A549 (cell line): ENCODE data around the gene ATP1A3.

Experiments used
- CEBPB ChIP-seq, 2 experiments: fragments of >200 bp in 1 of 2; sonication (Bioruptor Twin) in 1 of 2; formaldehyde crosslinking in 1 of 2; IDR thresholded peaks; 2 replicates each; pipeline ENCODE4 v1.6.1; 2012 to 2016
- CTCF ChIP-seq: fragments of >200 bp; sonication (Bioruptor Twin); formaldehyde crosslinking; IDR thresholded peaks from 3 replicates; pipeline ENCODE4 v1.5.1; 2016
- E2F6 ChIP-seq: IDR thresholded peaks from 2 replicates; pipeline ENCODE4 v1.6.1; 2012; ENCODE audit warnings: low read depth, borderline replicate concordance
- EHF ChIP-seq: fragments of 250-450 bp; sonication (Bioruptor Pico); IDR thresholded peaks from 2 replicates; pipeline ENCODE4 v1.5.0; 2020; ENCODE audit warnings: mild to moderate bottlenecking
- GATA3 ChIP-seq: IDR thresholded peaks from 2 replicates; pipeline ENCODE4 v1.6.1; 2012; ENCODE audit warnings: borderline replicate concordance
- MAZ ChIP-seq: fragments of 150-350 bp; IDR thresholded peaks from 2 replicates; pipeline ENCODE4 v1.6.1; 2014; ENCODE audit warnings: antibody characterized with exemption, low read depth, low read length, borderline replicate concordance
- PHF8 ChIP-seq: fragments of 200-600 bp; sonication (generic); IDR thresholded peaks from 2 replicates; pipeline ENCODE4 v1.6.1; 2016; ENCODE audit warnings: low read depth, mild to moderate bottlenecking, antibody characterized with exemption, moderate library complexity, borderline replicate concordance
- POLR2A ChIP-seq: IDR thresholded peaks from 2 replicates; pipeline ENCODE4 v1.6.1; 2012; ENCODE audit warnings: mild to moderate bottlenecking, low read length
- TF ChIP-seq, protein P1 (sequence below): IDR thresholded peaks from 2 replicates; pipeline ENCODE4 v1.6.1; 2012
- TF ChIP-seq, protein P2 (sequence below): fragments of 200-600 bp; sonication (generic); IDR thresholded peaks from 2 replicates; pipeline ENCODE4 v1.6.1; 2016; ENCODE audit warnings: antibody characterized with exemption, mild to moderate bottlenecking, moderate library complexity

- TF ChIP-seq CTCF (no peak), E2F6 (no peak), POLR2A (no peak), EHF (CRISPR knock-in tag) (no peak), GATA3 (no peak), PHF8 (no peak), CEBPB (IDR thresholded peaks at IDR 0.05) (no peak), MAZ (no peak)
- TF ChIP-seq, protein P1, sequence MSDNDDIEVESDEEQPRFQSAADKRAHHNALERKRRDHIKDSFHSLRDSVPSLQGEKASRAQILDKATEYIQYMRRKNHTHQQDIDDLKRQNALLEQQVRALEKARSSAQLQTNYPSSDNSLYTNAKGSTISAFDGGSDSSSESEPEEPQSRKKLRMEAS = no peak
- TF ChIP-seq, protein P2, sequence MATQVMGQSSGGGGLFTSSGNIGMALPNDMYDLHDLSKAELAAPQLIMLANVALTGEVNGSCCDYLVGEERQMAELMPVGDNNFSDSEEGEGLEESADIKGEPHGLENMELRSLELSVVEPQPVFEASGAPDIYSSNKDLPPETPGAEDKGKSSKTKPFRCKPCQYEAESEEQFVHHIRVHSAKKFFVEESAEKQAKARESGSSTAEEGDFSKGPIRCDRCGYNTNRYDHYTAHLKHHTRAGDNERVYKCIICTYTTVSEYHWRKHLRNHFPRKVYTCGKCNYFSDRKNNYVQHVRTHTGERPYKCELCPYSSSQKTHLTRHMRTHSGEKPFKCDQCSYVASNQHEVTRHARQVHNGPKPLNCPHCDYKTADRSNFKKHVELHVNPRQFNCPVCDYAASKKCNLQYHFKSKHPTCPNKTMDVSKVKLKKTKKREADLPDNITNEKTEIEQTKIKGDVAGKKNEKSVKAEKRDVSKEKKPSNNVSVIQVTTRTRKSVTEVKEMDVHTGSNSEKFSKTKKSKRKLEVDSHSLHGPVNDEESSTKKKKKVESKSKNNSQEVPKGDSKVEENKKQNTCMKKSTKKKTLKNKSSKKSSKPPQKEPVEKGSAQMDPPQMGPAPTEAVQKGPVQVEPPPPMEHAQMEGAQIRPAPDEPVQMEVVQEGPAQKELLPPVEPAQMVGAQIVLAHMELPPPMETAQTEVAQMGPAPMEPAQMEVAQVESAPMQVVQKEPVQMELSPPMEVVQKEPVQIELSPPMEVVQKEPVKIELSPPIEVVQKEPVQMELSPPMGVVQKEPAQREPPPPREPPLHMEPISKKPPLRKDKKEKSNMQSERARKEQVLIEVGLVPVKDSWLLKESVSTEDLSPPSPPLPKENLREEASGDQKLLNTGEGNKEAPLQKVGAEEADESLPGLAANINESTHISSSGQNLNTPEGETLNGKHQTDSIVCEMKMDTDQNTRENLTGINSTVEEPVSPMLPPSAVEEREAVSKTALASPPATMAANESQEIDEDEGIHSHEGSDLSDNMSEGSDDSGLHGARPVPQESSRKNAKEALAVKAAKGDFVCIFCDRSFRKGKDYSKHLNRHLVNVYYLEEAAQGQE = no peak
Measured at GRCh38 chr19:42006569-42006968, 12.5 kb upstream of the ATP1A3 start.
